NB4 (cell line): ENCODE results near the gene GPR158.
"Not testable (repeated sequence)": the region's sequence is repeated elsewhere in the genome, so short reads cannot be mapped to it uniquely, and the experiment has no call there.

ENCODE experiments used
- DNase-seq: peaks from one replicate; pipeline ENCODE4 v3.0.0; 2010; ENCODE audit warnings: low read depth
- H3K4me3 ChIP-seq: one replicate; pipeline ENCODE4 v1.5.1; 2011; ENCODE audit warnings: mild to moderate bottlenecking, low read depth, low read length, moderate library complexity
- MYC ChIP-seq: IDR thresholded peaks from 2 replicates; pipeline ENCODE4 v1.6.1; 2011; ENCODE audit warnings: low read depth, low read length
- POLR2A ChIP-seq: IDR thresholded peaks from 2 replicates; pipeline ENCODE4 v1.6.1; 2011; ENCODE audit warnings: mild to moderate bottlenecking; ENCODE audit not compliant: insufficient read length; ENCODE audit errors: extremely low read depth
- TF ChIP-seq, protein P1 (sequence below): IDR thresholded peaks from 2 replicates; pipeline ENCODE4 v1.6.1; 2011; ENCODE audit warnings: low read depth, low read length
- TF ChIP-seq, protein P2 (sequence below): IDR thresholded peaks from one replicate; pipeline ENCODE4 v1.5.1; 2012; ENCODE audit warnings: low read depth, low read length

GPR158 gene

GRCh38 chr10:25328361-25328760, 153.6 kb downstream of the GPR158 start:
- TF ChIP-seq, protein P1, sequence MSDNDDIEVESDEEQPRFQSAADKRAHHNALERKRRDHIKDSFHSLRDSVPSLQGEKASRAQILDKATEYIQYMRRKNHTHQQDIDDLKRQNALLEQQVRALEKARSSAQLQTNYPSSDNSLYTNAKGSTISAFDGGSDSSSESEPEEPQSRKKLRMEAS: no peak
- TF ChIP-seq POLR2A (no peak), MYC (no peak)
- TF ChIP-seq, protein P2, sequence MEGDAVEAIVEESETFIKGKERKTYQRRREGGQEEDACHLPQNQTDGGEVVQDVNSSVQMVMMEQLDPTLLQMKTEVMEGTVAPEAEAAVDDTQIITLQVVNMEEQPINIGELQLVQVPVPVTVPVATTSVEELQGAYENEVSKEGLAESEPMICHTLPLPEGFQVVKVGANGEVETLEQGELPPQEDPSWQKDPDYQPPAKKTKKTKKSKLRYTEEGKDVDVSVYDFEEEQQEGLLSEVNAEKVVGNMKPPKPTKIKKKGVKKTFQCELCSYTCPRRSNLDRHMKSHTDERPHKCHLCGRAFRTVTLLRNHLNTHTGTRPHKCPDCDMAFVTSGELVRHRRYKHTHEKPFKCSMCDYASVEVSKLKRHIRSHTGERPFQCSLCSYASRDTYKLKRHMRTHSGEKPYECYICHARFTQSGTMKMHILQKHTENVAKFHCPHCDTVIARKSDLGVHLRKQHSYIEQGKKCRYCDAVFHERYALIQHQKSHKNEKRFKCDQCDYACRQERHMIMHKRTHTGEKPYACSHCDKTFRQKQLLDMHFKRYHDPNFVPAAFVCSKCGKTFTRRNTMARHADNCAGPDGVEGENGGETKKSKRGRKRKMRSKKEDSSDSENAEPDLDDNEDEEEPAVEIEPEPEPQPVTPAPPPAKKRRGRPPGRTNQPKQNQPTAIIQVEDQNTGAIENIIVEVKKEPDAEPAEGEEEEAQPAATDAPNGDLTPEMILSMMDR: no peak
- H3K4me3 ChIP-seq: no peak overlapping the region
- DNase-seq: no peak

DNA sequence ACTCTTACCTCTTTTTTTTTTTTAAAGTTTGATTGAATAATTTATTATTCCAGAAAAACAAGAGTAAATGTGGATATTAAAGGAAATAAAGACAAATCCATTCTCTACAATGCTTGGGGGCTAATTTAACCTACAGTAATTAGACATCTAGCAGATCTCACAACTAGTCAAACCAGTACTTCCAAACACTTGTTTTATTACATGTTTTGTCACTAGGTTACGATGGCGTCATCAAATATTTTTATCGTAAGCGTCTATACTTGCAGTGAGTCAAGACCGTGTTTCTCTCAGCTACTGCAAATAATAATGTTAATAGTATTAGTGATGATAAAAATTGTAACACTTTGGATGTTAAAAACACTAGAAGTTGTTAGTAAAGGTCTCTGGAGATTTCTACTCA, 154.8 kb downstream of the GPR158 start:
- DNase-seq, H3K4me3 ChIP-seq: not testable (repeated sequence)

GRCh38 chr10:25334445-25334844, 159.6 kb downstream of the GPR158 start:
- no peak for DNase-seq
- no peak for TF ChIP-seq MYC
- TF ChIP-seq, protein P2: no peak
- no peak for TF ChIP-seq POLR2A
- TF ChIP-seq, protein P1: no peak
- H3K4me3 ChIP-seq: no peak overlapping the region

DNA sequence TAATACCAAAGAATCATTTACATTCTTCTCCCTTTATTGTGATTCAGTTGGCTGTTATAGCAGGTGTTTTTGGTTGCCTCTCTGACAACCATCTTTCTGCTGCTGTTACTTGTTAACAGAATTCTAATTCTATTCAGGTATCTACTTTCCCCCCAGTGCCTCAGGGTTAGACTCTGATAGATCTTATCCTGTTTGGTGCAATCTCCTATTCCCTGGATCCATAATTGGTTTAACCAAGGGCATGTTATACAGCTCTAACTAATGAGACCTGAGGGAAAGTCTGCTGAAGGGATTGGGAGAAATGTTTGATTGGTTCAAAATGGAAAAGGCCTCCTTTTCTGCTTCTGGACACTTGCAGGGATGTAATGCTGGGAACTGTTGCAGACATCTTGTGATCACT, 161.5 kb downstream of the GPR158 start:
- DNase-seq: no peak

DNA sequence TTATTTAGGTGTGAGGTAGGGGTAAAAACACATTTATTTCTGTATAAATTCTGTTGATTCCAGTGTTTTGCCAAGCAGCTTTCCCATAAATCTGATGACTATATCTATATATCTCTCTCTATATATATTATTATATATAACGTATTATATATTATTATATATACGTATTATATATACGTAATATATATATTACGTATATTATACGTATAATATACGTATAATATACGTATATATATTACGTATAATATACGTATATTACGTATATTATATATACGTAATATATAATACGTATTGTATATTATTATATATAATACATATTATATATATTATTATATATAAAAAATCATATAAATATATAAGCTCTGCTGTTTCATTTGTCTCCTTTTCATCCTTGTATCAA, 163.5 kb downstream of the GPR158 start:
- DNase-seq: no peak
- H3K4me3 ChIP-seq: no peak overlapping the region
- TF ChIP-seq, protein P1: no peak
- no peak for TF ChIP-seq MYC
- TF ChIP-seq, protein P2: no peak
- TF ChIP-seq POLR2A: no peak

More for the DNA sequence above, 161.5 kb downstream of the GPR158 start:
- no peak overlapping the region for H3K4me3 ChIP-seq
- TF ChIP-seq MYC: no peak
- TF ChIP-seq, protein P2: no peak

DNA sequence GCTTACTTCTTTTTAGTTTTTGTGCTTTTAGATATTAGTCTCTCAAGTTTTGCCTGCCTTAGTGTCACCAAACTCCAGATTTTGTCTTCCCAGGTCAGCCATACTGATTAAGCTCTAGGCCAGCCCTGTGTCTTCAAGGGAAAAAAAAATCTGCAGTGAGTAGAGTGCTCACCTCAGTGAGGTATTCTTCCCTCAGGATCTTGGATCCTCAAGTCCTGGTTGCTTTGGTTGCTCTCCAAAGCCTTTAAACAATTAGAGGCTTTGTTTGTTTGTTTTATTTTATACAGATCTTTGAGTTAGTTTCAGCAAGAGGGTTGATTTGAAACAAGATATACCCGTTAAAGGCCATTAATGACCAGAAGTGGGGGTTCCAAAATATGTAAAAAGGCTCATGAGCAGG, 165.2 kb downstream of the GPR158 start:
- TF ChIP-seq, protein P1: no peak
- TF ChIP-seq POLR2A: no peak
- TF ChIP-seq, protein P2: no peak
- TF ChIP-seq MYC: no peak
- no peak overlapping the region for H3K4me3 ChIP-seq
- no peak for DNase-seq
